Kidney (tissue), 14 donors: ENCODE measurements around the gene APBA1. TPM values are rescaled to one million over a fixed set of nuclear protein-coding genes. Genes with fewer than 3 reads are reported as not detected.

Source experiments
- DNase-seq, 5 donors: peaks; one replicate each; pipeline ENCODE4 v3.0.0-alpha.2; 2013 to 2020
- FAIRE-seq: peaks from 2 replicates; lab custom pipeline; 2012; peaks lifted over from hg19 to GRCh38; lab: Jason Lieb, UNC
- H3K27ac ChIP-seq, 2 donors: one replicate each; pipeline ENCODE4 v1.7.0; 2013; ENCODE audit warnings: low read depth in 2 of 2, low read length in 2 of 2, inconsistent platforms in 1 of 2
- H3K27me3 ChIP-seq: one replicate; pipeline ENCODE4 v1.7.1; 2013; ENCODE audit warnings: low read length, inconsistent platforms; ENCODE audit not compliant: control insufficient read depth, insufficient read depth
- H3K36me3 ChIP-seq, 3 donors: one replicate each; pipeline versions ENCODE4 v1.7.0 to v1.7.1; 2013; ENCODE audit warnings: low read length in 3 of 3, control low read depth in 1 of 3, inconsistent platforms in 1 of 3; ENCODE audit not compliant: insufficient read depth in 3 of 3, control insufficient read depth in 2 of 3
- H3K4me1 ChIP-seq, 3 donors: one replicate each; pipeline versions ENCODE4 v1.7.0 to v1.7.1; 2013; ENCODE audit warnings: low read length in 3 of 3, inconsistent platforms in 1 of 3, low read depth in 1 of 3; ENCODE audit not compliant: control insufficient read depth in 2 of 3, insufficient read depth in 2 of 3
- H3K4me3 ChIP-seq, 3 donors: one replicate each; pipeline versions ENCODE4 v1.7.0 to v1.8.1; 2013; ENCODE audit warnings: low read length in 3 of 3, control low read depth in 1 of 3, inconsistent platforms in 1 of 3
- H3K9ac ChIP-seq, 3 donors: one replicate each; pipeline versions ENCODE4 v1.7.0 to v1.7.1; 2013; ENCODE audit warnings: low read length in 3 of 3, control low read depth in 1 of 3, inconsistent platforms in 1 of 3
- H3K9me3 ChIP-seq, 3 donors: one replicate each; pipeline versions ENCODE4 v1.7.0 to v1.7.1; 2013; ENCODE audit warnings: low read length in 3 of 3, control low read depth in 1 of 3, inconsistent platforms in 1 of 3; ENCODE audit not compliant: control insufficient read depth in 2 of 3, insufficient read depth in 1 of 3
- CTCF ChIP-seq: IDR thresholded peaks from 3 replicates; pipeline ENCODE4 v1.5.1; 2012; ENCODE audit warnings: mild to moderate bottlenecking, moderate library complexity, borderline replicate concordance; ENCODE audit not compliant: insufficient read depth; ENCODE audit errors: extremely low read depth
- intact Hi-C: fragments of 100-400 bp; cut with DNase I; formaldehyde crosslinking; loops from one replicate; pipeline ENCODE4 v1.11.1; 2022
- polyA plus RNA-seq: library from polyadenylated mRNA; stranded (reverse); fragments of 350-450 nt; fragmentation: Illumina TruSeq; extraction: RNeasy Lipid Tissue Mini Kit (QIAGEN cat#74804); gene quantifications from one replicate; pipeline ENCODE4 v1.2.3, GENCODE V29; 2014; ENCODE audit warnings: low read depth, low replicate concordance; ENCODE audit not compliant: insufficient read depth
- total RNA-seq: library from RNA; stranded (reverse); fragmentation: NEBNext Ultra II Directional; extraction: Animal tissue kit (Norgen Biotek cat#: 25700); gene quantifications from one replicate; pipeline ENCODE4 v1.2.1, GENCODE V29; 2021
- donor health status: control.
- donor health status: control.
- donor health status: control.
- donor health status: control.
- donor health status: control.
- donor health status: DM: yes; HTN: yes; CAD: no.
- donor health status: Normal renal cell carcinoma (clear cell type).

The APBA1 gene
- total and polyA plus RNA-seq, 2 donors from 2014 or later, result 1.3 to 5.1 TPM

- FAIRE-seq, result no peak
- no peaks in the 10 kb centered on the region for H3K36me3 ChIP-seq
- H3K9me3 ChIP-seq, result peaks cover 0 to 16% (median 2%) of the 10 kb centered on the region in 3 donors
- intact Hi-C loops, result no loop called here
- H3K9ac ChIP-seq, result no peak overlapping the region
- no peak overlapping the region for H3K27ac ChIP-seq
- no peak for TF ChIP-seq CTCF
- no peak for DNase-seq
- H3K27me3 ChIP-seq, result no peaks in the 10 kb centered on the region
- H3K4me1 ChIP-seq, result no peaks in the 10 kb centered on the region
- no peak overlapping the region for H3K4me3 ChIP-seq
Observed at GRCh38 chr9:69696802-69697201, 24.6 kb upstream of the APBA1 start.

- no peak for TF ChIP-seq CTCF
- no peaks in the 10 kb centered on the region for H3K27me3 ChIP-seq
- no peak overlapping the region for H3K9ac ChIP-seq
- DNase-seq (no peak), FAIRE-seq (no peak)
- no peak overlapping the region for H3K27ac ChIP-seq
- intact Hi-C loops, result no loop called here
- H3K9me3 ChIP-seq, result no peaks in the 10 kb centered on the region
- H3K4me1 ChIP-seq, result no peaks in the 10 kb centered on the region
- no peak overlapping the region for H3K4me3 ChIP-seq
- H3K36me3 ChIP-seq, result no peaks in the 10 kb centered on the region
Observed at GRCh38 chr9:69689991-69690538, 17.9 kb upstream of the APBA1 start.

- intact Hi-C loops, result no loop called here
- Histone ChIP-seq H3K9me3 (no peaks in the 10 kb centered on the region), H3K9ac (no peak overlapping the region), H3K4me3 (no peak overlapping the region), H3K27ac (no peak overlapping the region), H3K27me3 (no peaks in the 10 kb centered on the region), H3K4me1 (no peaks in the 10 kb centered on the region), H3K36me3 (no peaks in the 10 kb centered on the region)
- DNase-seq, result no peak
- no peak for TF ChIP-seq CTCF
- FAIRE-seq, result no peak
Observed at GRCh38 chr9:69683927-69684326, 11.8 kb upstream of the APBA1 start.
